Renal pelvis (tissue), 4 donors: ENCODE results near the gene KCTD21. TPM values are rescaled to one million over a fixed set of nuclear protein-coding genes. Genes with fewer than 3 reads are reported as not detected.
A peak's percentile ranks its signal among the peaks of the same experiment; 100 is the strongest.
"Not testable (repeated sequence)": the region's sequence is repeated elsewhere in the genome, so short reads cannot be mapped to it uniquely, and the experiment has no call there.

ENCODE experiments used
- DNase-seq: peaks from one replicate; pipeline ENCODE4 v3.0.0-alpha.2; 2013
- polyA plus RNA-seq, 3 donors: library from polyadenylated mRNA; unstranded; fragments of 120-200 nt; gene quantifications; one replicate each; pipeline ENCODE4 v1.2.1, GENCODE V29; 2013; ENCODE audit not compliant: insufficient read length in 3 of 3

The KCTD21 gene
- polyA plus RNA-seq, 3 donors = 8.0 to 9.8 (median 9.3) TPM

GRCh38 chr11:78179459-78180071, 8.9 kb downstream of the KCTD21 start:
- no peak for DNase-seq

- no peak for DNase-seq
Measured at GRCh38 chr11:78177216-78177615, 11.2 kb downstream of the KCTD21 start.

- DNase-seq = no peak
Measured at GRCh38 chr11:78176605-78177141, 11.8 kb downstream of the KCTD21 start.

- DNase-seq = not testable (repeated sequence)
Measured at GRCh38 chr11:78175862-78176261, 12.6 kb downstream of the KCTD21 start.

- DNase-seq = no peak
Measured at GRCh38 chr11:78171951-78172350, 16.5 kb downstream of the KCTD21 start.

- no peak for DNase-seq
Measured at GRCh38 chr11:78170874-78171549, 17.4 kb downstream of the KCTD21 start.

GRCh38 chr11:78170413-78170812, 18.0 kb downstream of the KCTD21 start:
- DNase-seq = no peak

GRCh38 chr11:78168539-78169477, 19.6 kb downstream of the KCTD21 start:
- DNase-seq = peak; percentile 55

GRCh38 chr11:78166855-78167469, 21.5 kb downstream of the KCTD21 start:
- no peak for DNase-seq

GRCh38 chr11:78164471-78164870, 24.0 kb downstream of the KCTD21 start:
- no peak for DNase-seq

- DNase-seq = no peak
Measured at GRCh38 chr11:78163828-78164227, 24.6 kb downstream of the KCTD21 start.

- DNase-seq = no peak
Measured at GRCh38 chr11:78161962-78162371, 26.5 kb downstream of the KCTD21 start.

- no peak for DNase-seq
Measured at GRCh38 chr11:78161346-78161745, 27.1 kb downstream of the KCTD21 start.

- no peak for DNase-seq
Measured at GRCh38 chr11:78160557-78160956, 27.9 kb downstream of the KCTD21 start.

- no peak for DNase-seq
Measured at GRCh38 chr11:78158987-78159652, 29.3 kb downstream of the KCTD21 start.

GRCh38 chr11:78156127-78156844, 32.1 kb downstream of the KCTD21 start:
- no peak for DNase-seq

- DNase-seq = no peak
Measured at GRCh38 chr11:78151804-78152203, 36.6 kb downstream of the KCTD21 start.

GRCh38 chr11:78150754-78151153, 37.7 kb downstream of the KCTD21 start:
- DNase-seq = no peak

GRCh38 chr11:78150346-78150745, 38.1 kb downstream of the KCTD21 start:
- no peak for DNase-seq

- no peak for DNase-seq
Measured at GRCh38 chr11:78149646-78150045, 38.8 kb downstream of the KCTD21 start.

GRCh38 chr11:78147807-78148206, 40.6 kb downstream of the KCTD21 start:
- no peak for DNase-seq
